Stimulated activated CD8-positive, alpha-beta memory T cell treated with anti-CD3 and anti-CD28 coated beads, Interleukin-7, amount 100 ng/mL, for 1 hour (primary cell): Measurements from ENCODE around the gene TRPV6.

Source experiments
- DNase-seq, 2 donors: peaks; one replicate each; pipeline ENCODE4 v3.0.0-alpha.2; 2020; ENCODE audit warnings: low read depth in 2 of 2

Gene TRPV6

GRCh38 chr7:142868986-142869415, 16.5 kb downstream of the TRPV6 start:
- no peak for DNase-seq

GRCh38 chr7:142868188-142868985, 17.2 kb downstream of the TRPV6 start:
- DNase-seq: no peak

GRCh38 chr7:142867398-142868187, 18.0 kb downstream of the TRPV6 start:
- DNase-seq: no peak

GRCh38 chr7:142867097-142867378, 18.5 kb downstream of the TRPV6 start:
- no peak for DNase-seq

- no peak for DNase-seq
Observed at GRCh38 chr7:142866361-142867096, 19.0 kb downstream of the TRPV6 start.

- no peak for DNase-seq
Observed at GRCh38 chr7:142865766-142866165, 19.8 kb downstream of the TRPV6 start.

- DNase-seq: no peak
Observed at GRCh38 chr7:142864980-142865747, 20.4 kb downstream of the TRPV6 start.

- no peak for DNase-seq
Observed at GRCh38 chr7:142863891-142864685, 21.5 kb downstream of the TRPV6 start.

GRCh38 chr7:142862786-142863400, 22.7 kb downstream of the TRPV6 start:
- DNase-seq: no peak

- no peak for DNase-seq
Observed at GRCh38 chr7:142862351-142862750, 23.2 kb downstream of the TRPV6 start.

- no peak for DNase-seq
Observed at GRCh38 chr7:142860968-142861367, 24.6 kb downstream of the TRPV6 start.

GRCh38 chr7:142859829-142860228, 25.7 kb downstream of the TRPV6 start:
- DNase-seq: no peak

GRCh38 chr7:142859411-142859810, 26.1 kb downstream of the TRPV6 start:
- no peak for DNase-seq

GRCh38 chr7:142857625-142858024, 27.9 kb downstream of the TRPV6 start:
- no peak for DNase-seq

- no peak for DNase-seq
Observed at GRCh38 chr7:142856565-142857245, 28.8 kb downstream of the TRPV6 start.

GRCh38 chr7:142855756-142856564, 29.6 kb downstream of the TRPV6 start:
- DNase-seq: no peak

GRCh38 chr7:142855114-142855743, 30.3 kb downstream of the TRPV6 start:
- no peak for DNase-seq

- DNase-seq: peak; percentile 12 to 18
Observed at GRCh38 chr7:142854372-142855113, 31.0 kb downstream of the TRPV6 start, which contains the start of gene EPHB6. Gene EPHB6 (plus strand): TSS chr7:142855076. CDS start chr7:142863228, 8,152 bp downstream.
